HepG2 (cell line): ENCODE results near the gene RIPOR3. TPM values are rescaled to one million over a fixed set of nuclear protein-coding genes. Genes with fewer than 3 reads are reported as not detected.
A peak's percentile ranks its signal among the peaks of the same experiment; 100 is the strongest.
"Not testable (repeated sequence)": the region's sequence is repeated elsewhere in the genome, so short reads cannot be mapped to it uniquely, and the experiment has no call there.

Experiments
- ATAC-seq: fragments of 200-7000 bp; cut with Tn5 transposase; 3 replicates; pipeline ENCODE4 v1.9.1; 2020; ENCODE audit warnings: mild to moderate bottlenecking, moderate library complexity
- BruUV-seq: library from RNA; stranded (reverse); fragments of 400-500 nt; replicated peaks from 2 replicates; lab custom pipeline; 2021; lab: Mats Ljungman, UMichigan
- CTCF ChIA-PET: fragments of 300-600 bp; formaldehyde crosslinking; extraction: SDS; loops from one replicate; lab custom pipeline; 2021; ENCODE audit warnings: low total read pairs, inconsistent platforms, low intra/inter-chr PET ratio; lab: Yijun Ruan, JAX
- POLR2A ChIA-PET: fragments of 350-600 bp; sonication (Branson Sonifier 250); formaldehyde crosslinking; loops from one replicate; lab custom pipeline; 2020; ENCODE audit warnings: antibody characterized with exemption, inconsistent platforms; lab: Yijun Ruan, JAX
- DNase-seq: peaks from one replicate; pipeline ENCODE4 v3.0.0-alpha.2; 2015; ENCODE audit warnings: low spot score
- FAIRE-seq: peaks from 3 replicates; lab custom pipeline; 2011; peaks lifted over from hg19 to GRCh38; lab: Jason Lieb, UNC
- H2AFZ ChIP-seq: one replicate; pipeline ENCODE4 v1.6.1; 2011; ENCODE audit warnings: low read length, inconsistent platforms
- H3K27ac ChIP-seq: fragments of 300-600 bp; 3 replicates; pipeline ENCODE4 v1.8.0; 2011; ENCODE audit warnings: mixed run types, mild to moderate bottlenecking, mixed read lengths, low read length, inconsistent platforms; ENCODE audit not compliant: insufficient read depth; ENCODE audit errors: extremely low read length
- H3K27me3 ChIP-seq, 2 experiments: fragments of 200-600 bp in 1 of 2; 2 replicates in 1 of 2; 3 replicates in 1 of 2; pipeline versions ENCODE4 v1.6.0 to v1.8.0; 2011; ENCODE audit warnings: low read length in 2 of 2, mild to moderate bottlenecking in 2 of 2, moderate library complexity in 2 of 2, inconsistent platforms in 1 of 2; ENCODE audit not compliant: insufficient read depth in 2 of 2, control insufficient read depth in 1 of 2
- H3K36me3 ChIP-seq, 2 experiments: fragments of 200-600 bp in 1 of 2; replicated peaks in 1 of 2; 2 replicates in 1 of 2; 3 replicates in 1 of 2; pipeline versions ENCODE4 v1.5.1 to v1.8.0; 2011; ENCODE audit warnings: low read length in 2 of 2, inconsistent platforms in 1 of 2; ENCODE audit not compliant: insufficient read depth in 2 of 2, control insufficient read depth in 1 of 2
- H3K4me1 ChIP-seq: 2 replicates; pipeline ENCODE4 v1.5.1; 2012; ENCODE audit warnings: low read length, inconsistent platforms; ENCODE audit not compliant: insufficient read depth
- H3K4me2 ChIP-seq: 2 replicates; pipeline ENCODE4 v1.6.0; 2011; ENCODE audit warnings: low read depth, low read length, inconsistent platforms
- H3K4me3 ChIP-seq, 3 experiments: fragments of 200-600 bp in 1 of 3; sonication (generic), shearing (Covaris generic) in 1 of 3; replicated peaks in 1 of 3; 2 replicates each; pipeline ENCODE4 v1.5.1; 2011 to 2016; ENCODE audit warnings: low read length in 3 of 3, inconsistent platforms in 2 of 3, low read depth in 2 of 3, mild to moderate bottlenecking in 2 of 3, control low read depth in 1 of 3, mixed read lengths in 1 of 3; ENCODE audit not compliant: insufficient read depth in 1 of 3
- H3K79me2 ChIP-seq: one replicate; pipeline ENCODE4 v1.6.1; 2011; ENCODE audit warnings: low read length, inconsistent platforms; ENCODE audit not compliant: insufficient read depth
- H3K9ac ChIP-seq: 2 replicates; pipeline ENCODE4 v1.6.0; 2011; ENCODE audit warnings: mild to moderate bottlenecking, low read depth, low read length, inconsistent platforms; ENCODE audit not compliant: insufficient read depth
- H3K9me3 ChIP-seq: 2 replicates; pipeline ENCODE4 v1.5.1; 2012; ENCODE audit warnings: mild to moderate bottlenecking, low read length
- H4K20me1 ChIP-seq: 2 replicates; pipeline ENCODE4 v1.6.0; 2011; ENCODE audit warnings: inconsistent platforms, mild to moderate bottlenecking, low read length, moderate library complexity; ENCODE audit not compliant: insufficient read depth
- ADNP ChIP-seq: sonication (generic); formaldehyde crosslinking; IDR thresholded peaks from 2 replicates; pipeline ENCODE4 v1.4.0; 2020; ENCODE audit warnings: missing genetic modification reagents
- MAFK ChIP-seq, 2 experiments: IDR thresholded peaks in 1 of 2; conservative IDR thresholded peaks in 1 of 2; 2 replicates each; pipeline ENCODE4 v1.6.1; 2011; ENCODE audit warnings: improper control_type of control experiment in 2 of 2, low read length in 2 of 2
- NAIF1 ChIP-seq: sonication (generic); formaldehyde crosslinking; IDR thresholded peaks from 2 replicates; pipeline ENCODE4 v1.5.0; 2020; ENCODE audit warnings: mild to moderate bottlenecking, missing genetic modification reagents, borderline replicate concordance
- NR1H2 ChIP-seq: sonication (generic); formaldehyde crosslinking; IDR thresholded peaks from 2 replicates; pipeline ENCODE4 v1.8.1; 2022; ENCODE audit warnings: low read depth, missing genetic modification reagents, borderline replicate concordance
- RCOR2 ChIP-seq: IDR thresholded peaks from 2 replicates; pipeline ENCODE4 v1.6.1; 2016; ENCODE audit warnings: missing biosample characterization, missing genetic modification reagents
- ZNF292 ChIP-seq: sonication (generic); formaldehyde crosslinking; IDR thresholded peaks from 2 replicates; pipeline ENCODE4 v1.8.1; 2022; ENCODE audit warnings: mild to moderate bottlenecking, low read depth, missing genetic modification reagents, borderline replicate concordance
- ZNF556 ChIP-seq: sonication (generic); formaldehyde crosslinking; IDR thresholded peaks from 2 replicates; pipeline ENCODE4 v1.4.0; 2020; ENCODE audit warnings: mild to moderate bottlenecking, missing genetic modification reagents, borderline replicate concordance
- ZNF589 ChIP-seq: sonication (generic); formaldehyde crosslinking; conservative IDR thresholded peaks from 2 replicates; pipeline ENCODE4 v1.8.0; 2022; ENCODE audit warnings: mild to moderate bottlenecking, moderate library complexity, missing genetic modification reagents
- ZNF615 ChIP-seq: sonication (generic); formaldehyde crosslinking; IDR thresholded peaks from 2 replicates; pipeline ENCODE4 v1.5.0; 2020; ENCODE audit warnings: mild to moderate bottlenecking, missing genetic modification reagents, borderline replicate concordance
- WGBS: methylation state at CpG from one replicate; pipeline ENCODE4 v1.1.6; 2017; ENCODE audit warnings: low lambda C conversion rate; 5-methylcytosine and 5-hydroxymethylcytosine counted together
- in situ Hi-C: cut with HindIII; loops from 2 replicates; pipeline ENCODE4 v1.10.0; 2017; ENCODE audit warnings: low pct_unique_long_range_greater_than_20kb; ENCODE audit not compliant: extremely low pct_ligation_motif_present
- intact Hi-C: fragments of 100-400 bp; cut with micrococcal nuclease; formaldehyde crosslinking; loops from one replicate; pipeline ENCODE4 v1.10.0; 2022; ENCODE audit not compliant: unreplicated experiment
- polyA plus RNA-seq, 8 experiments: library from polyadenylated mRNA; depleted of rRNA in 3 of 8; stranded (reverse) in 7 of 8; unstranded in 1 of 8; fragments of >200 nt; fragmentation: Illumina TruSeq in 4 of 8; extraction: Trizol in 4 of 8; gene quantifications; 2 replicates each; pipeline versions ENCODE4 v1.2.1 to v1.2.3, GENCODE V29; 2011 to 2016; ENCODE audit warnings: low read depth in 4 of 8, missing spikeins in 1 of 8, mixed read lengths in 1 of 8; ENCODE audit not compliant: insufficient read depth in 1 of 8
- total RNA-seq, 5 experiments: library from RNA; depleted of rRNA; stranded (reverse); fragments of >200 nt; fragmentation: Illumina TruSeq; extraction: Trizol; gene quantifications; 2 replicates each; pipeline ENCODE4 v1.2.3, GENCODE V29; 2016; ENCODE audit warnings: low read depth in 1 of 5
- TF ChIP-seq, protein P1 (sequence below): sonication (generic); formaldehyde crosslinking; IDR thresholded peaks from 2 replicates; pipeline ENCODE4 v1.4.0; 2020; ENCODE audit warnings: missing genetic modification reagents, borderline replicate concordance
- TF ChIP-seq, protein P2 (sequence below): sonication (generic); formaldehyde crosslinking; IDR thresholded peaks from 2 replicates; pipeline ENCODE4 v1.5.0; 2020; ENCODE audit warnings: mild to moderate bottlenecking, missing genetic modification reagents
- TF ChIP-seq, protein P3 (sequence below): IDR thresholded peaks from 2 replicates; pipeline ENCODE4 v1.6.1; 2016; ENCODE audit warnings: mild to moderate bottlenecking, missing biosample characterization, missing genetic modification reagents
- TF ChIP-seq, protein P4 (sequence below), 2 experiments: sonication (generic) in 1 of 2; formaldehyde crosslinking in 1 of 2; IDR thresholded peaks; 2 replicates each; pipeline versions ENCODE4 v1.4.0 to v1.6.1; 2018 to 2020; ENCODE audit warnings: missing genetic modification reagents in 2 of 2, borderline replicate concordance in 1 of 2, low read depth in 1 of 2, mild to moderate bottlenecking in 1 of 2, missing biosample characterization in 1 of 2

The RIPOR3 gene
- total and polyA plus RNA-seq, 2 of the 13 experiments (the other 11 are each of a cell fraction or from before 2014, with no cell fraction given) = 0.18 TPM; not detected in 1

- no peak for TF ChIP-seq MAFK (conservative IDR thresholded peaks at IDR 0.05 in 1 of 2, IDR thresholded peaks at IDR 0.05 in 1 of 2; ENCODE audit: low read length in 2 of 2)
- TF ChIP-seq NR1H2 (CRISPR knock-in tag) = no peak
- no peak for TF ChIP-seq ZNF589 (CRISPR knock-in tag)
- no peak for TF ChIP-seq NAIF1 (CRISPR knock-in tag)
- TF ChIP-seq, protein P1, sequence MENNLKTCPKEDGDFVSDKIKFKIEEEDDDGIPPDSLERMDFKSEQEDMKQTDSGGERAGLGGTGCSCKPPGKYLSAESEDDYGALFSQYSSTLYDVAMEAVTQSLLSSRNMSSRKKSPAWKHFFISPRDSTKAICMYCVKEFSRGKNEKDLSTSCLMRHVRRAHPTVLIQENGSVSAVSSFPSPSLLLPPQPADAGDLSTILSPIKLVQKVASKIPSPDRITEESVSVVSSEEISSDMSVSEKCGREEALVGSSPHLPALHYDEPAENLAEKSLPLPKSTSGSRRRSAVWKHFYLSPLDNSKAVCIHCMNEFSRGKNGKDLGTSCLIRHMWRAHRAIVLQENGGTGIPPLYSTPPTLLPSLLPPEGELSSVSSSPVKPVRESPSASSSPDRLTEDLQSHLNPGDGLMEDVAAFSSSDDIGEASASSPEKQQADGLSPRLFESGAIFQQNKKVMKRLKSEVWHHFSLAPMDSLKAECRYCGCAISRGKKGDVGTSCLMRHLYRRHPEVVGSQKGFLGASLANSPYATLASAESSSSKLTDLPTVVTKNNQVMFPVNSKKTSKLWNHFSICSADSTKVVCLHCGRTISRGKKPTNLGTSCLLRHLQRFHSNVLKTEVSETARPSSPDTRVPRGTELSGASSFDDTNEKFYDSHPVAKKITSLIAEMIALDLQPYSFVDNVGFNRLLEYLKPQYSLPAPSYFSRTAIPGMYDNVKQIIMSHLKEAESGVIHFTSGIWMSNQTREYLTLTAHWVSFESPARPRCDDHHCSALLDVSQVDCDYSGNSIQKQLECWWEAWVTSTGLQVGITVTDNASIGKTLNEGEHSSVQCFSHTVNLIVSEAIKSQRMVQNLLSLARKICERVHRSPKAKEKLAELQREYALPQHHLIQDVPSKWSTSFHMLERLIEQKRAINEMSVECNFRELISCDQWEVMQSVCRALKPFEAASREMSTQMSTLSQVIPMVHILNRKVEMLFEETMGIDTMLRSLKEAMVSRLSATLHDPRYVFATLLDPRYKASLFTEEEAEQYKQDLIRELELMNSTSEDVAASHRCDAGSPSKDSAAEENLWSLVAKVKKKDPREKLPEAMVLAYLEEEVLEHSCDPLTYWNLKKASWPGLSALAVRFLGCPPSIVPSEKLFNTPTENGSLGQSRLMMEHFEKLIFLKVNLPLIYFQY (CRISPR knock-in tag) = no peak
These were observed 14.5 kb downstream of the RIPOR3 start (continued) for GRCh38 chr20:50676858-50677257.

GRCh38 chr20:50676377-50676731 is 15.0 kb downstream of the RIPOR3 start:
- CTCF ChIA-PET, FAIRE-seq, ATAC-seq, H3K27me3 ChIP-seq, H2AFZ ChIP-seq, in situ Hi-C loops, H3K36me3 ChIP-seq, H3K27ac ChIP-seq, H3K79me2 ChIP-seq, H3K9ac ChIP-seq, BruUV-seq, DNase-seq, H4K20me1 ChIP-seq, H3K9me3 ChIP-seq: not testable (repeated sequence)
- peaks cover 92% of the 10 kb centered on the region for H3K4me1 ChIP-seq
- POLR2A ChIA-PET = interaction anchor here (1.3 kb wide), 1 partner anchor 31 kb away, joined by 3 read pairs; no protein-coding TSS in a partner anchor
- WGBS = 28% methylated on average over 3 of the region's 3 CpGs
- peak overlapping the region; percentile 43 for H3K4me2 ChIP-seq
- peak overlapping the region in 1 of 3 experiments; percentile 26; a peak in 1 of 6 replicates for H3K4me3 ChIP-seq
- intact Hi-C loops = loop anchor here (5.0 kb wide), 1 partner anchor 66 kb away; no protein-coding TSS in a partner anchor
- TF ChIP-seq, protein P2, sequence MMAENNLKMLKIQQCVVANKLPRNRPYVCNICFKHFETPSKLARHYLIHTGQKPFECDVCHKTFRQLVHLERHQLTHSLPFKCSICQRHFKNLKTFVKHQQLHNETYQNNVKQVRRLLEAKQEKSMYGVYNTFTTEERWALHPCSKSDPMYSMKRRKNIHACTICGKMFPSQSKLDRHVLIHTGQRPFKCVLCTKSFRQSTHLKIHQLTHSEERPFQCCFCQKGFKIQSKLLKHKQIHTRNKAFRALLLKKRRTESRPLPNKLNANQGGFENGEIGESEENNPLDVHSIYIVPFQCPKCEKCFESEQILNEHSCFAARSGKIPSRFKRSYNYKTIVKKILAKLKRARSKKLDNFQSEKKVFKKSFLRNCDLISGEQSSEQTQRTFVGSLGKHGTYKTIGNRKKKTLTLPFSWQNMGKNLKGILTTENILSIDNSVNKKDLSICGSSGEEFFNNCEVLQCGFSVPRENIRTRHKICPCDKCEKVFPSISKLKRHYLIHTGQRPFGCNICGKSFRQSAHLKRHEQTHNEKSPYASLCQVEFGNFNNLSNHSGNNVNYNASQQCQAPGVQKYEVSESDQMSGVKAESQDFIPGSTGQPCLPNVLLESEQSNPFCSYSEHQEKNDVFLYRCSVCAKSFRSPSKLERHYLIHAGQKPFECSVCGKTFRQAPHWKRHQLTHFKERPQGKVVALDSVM (CRISPR knock-in tag) = peak; percentile 97
- TF ChIP-seq ZNF556 (CRISPR knock-in tag) = 0 out of 2 replicates have a peak, but pooled peaks have one; percentile 2
- TF ChIP-seq, protein P3, sequence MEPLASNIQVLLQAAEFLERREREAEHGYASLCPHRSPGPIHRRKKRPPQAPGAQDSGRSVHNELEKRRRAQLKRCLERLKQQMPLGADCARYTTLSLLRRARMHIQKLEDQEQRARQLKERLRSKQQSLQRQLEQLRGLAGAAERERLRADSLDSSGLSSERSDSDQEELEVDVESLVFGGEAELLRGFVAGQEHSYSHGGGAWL (CRISPR knock-in tag) = 0 out of 2 replicates have a peak, but pooled peaks have one; percentile 20
- TF ChIP-seq RCOR2 (CRISPR knock-in tag) = peak; percentile 13; the same call in 1 of the 2 replicates
- 0 out of 2 replicates have a peak, but pooled peaks have one; percentile 3 for TF ChIP-seq ZNF292 (CRISPR knock-in tag)
- 0 out of 2 replicates have a peak, but pooled peaks have one; percentile 45 for TF ChIP-seq ZNF615 (CRISPR knock-in tag)
- TF ChIP-seq, protein P4, sequence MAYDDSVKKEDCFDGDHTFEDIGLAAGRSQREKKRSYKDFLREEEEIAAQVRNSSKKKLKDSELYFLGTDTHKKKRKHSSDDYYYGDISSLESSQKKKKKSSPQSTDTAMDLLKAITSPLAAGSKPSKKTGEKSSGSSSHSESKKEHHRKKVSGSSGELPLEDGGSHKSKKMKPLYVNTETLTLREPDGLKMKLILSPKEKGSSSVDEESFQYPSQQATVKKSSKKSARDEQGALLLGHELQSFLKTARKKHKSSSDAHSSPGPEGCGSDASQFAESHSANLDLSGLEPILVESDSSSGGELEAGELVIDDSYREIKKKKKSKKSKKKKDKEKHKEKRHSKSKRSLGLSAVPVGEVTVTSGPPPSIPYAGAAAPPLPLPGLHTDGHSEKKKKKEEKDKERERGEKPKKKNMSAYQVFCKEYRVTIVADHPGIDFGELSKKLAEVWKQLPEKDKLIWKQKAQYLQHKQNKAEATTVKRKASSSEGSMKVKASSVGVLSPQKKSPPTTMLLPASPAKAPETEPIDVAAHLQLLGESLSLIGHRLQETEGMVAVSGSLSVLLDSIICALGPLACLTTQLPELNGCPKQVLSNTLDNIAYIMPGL (CRISPR knock-in tag; IDR thresholded peaks at IDR 0.05; ENCODE audit: borderline replicate concordance in 1 of 2, low read depth in 1 of 2) = 0 out of 4 replicates have a peak, but pooled peaks of 1 of the 2 experiments have one; percentile 16
- 0 out of 2 replicates have a peak, but pooled peaks have one; percentile 9 for TF ChIP-seq ADNP (CRISPR knock-in tag)
